ENCODE results near the gene RNF208. TPM values are rescaled to one million over a fixed set of nuclear protein-coding genes. Genes with fewer than 3 reads are reported as not detected.

The RNF208 gene
- total and polyA plus RNA-seq, 10 of the 15 experiments (the other 5 are each of a cell fraction or from before 2014, with no cell fraction given), result 0.06 to 10.7 (median 0.77) TPM

DNA sequence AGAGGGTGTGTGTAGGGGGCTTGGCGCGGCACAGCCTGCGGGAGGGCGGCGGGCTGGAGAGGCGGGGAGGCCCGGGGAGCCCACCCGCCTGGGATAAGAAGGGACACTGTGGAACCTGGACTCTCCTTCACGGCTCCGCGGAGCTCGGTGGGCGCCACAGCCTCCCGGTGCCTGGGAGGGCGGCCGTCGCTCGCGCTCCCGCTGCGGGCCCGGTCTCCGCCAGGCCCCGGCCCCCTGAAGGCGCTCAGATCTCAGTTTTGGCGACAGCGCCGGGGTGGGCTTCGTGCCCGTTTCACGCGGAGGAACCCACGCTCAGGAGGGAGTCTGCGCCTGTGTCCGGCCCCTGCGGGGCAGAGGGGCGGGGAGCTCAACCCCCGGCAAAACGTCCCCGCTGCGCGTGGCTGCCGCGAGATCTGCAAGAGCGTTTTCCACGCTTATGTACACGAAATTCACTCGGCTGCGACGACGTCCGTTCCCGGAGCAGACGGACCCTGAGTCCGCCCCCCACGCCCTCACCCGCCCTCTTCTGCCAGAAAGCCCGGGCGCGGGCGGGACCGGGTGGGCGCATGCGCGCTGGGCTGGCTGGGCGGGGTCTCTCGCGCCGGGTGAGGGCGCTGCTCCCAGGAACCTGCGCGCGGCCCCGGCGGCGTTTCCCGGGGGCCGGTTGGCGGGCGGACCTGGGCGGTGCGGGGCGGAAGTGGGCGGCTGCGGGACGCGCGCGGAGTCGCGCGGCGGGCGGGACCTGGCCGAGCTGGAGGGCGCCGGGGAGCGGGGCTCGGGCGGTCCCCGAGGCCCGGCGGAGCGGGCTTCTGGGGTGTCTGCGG, 32.8 kb upstream of the RNF208 start, which contains the start of gene NELFB (continued):
- TF ChIP-seq, protein P1, sequence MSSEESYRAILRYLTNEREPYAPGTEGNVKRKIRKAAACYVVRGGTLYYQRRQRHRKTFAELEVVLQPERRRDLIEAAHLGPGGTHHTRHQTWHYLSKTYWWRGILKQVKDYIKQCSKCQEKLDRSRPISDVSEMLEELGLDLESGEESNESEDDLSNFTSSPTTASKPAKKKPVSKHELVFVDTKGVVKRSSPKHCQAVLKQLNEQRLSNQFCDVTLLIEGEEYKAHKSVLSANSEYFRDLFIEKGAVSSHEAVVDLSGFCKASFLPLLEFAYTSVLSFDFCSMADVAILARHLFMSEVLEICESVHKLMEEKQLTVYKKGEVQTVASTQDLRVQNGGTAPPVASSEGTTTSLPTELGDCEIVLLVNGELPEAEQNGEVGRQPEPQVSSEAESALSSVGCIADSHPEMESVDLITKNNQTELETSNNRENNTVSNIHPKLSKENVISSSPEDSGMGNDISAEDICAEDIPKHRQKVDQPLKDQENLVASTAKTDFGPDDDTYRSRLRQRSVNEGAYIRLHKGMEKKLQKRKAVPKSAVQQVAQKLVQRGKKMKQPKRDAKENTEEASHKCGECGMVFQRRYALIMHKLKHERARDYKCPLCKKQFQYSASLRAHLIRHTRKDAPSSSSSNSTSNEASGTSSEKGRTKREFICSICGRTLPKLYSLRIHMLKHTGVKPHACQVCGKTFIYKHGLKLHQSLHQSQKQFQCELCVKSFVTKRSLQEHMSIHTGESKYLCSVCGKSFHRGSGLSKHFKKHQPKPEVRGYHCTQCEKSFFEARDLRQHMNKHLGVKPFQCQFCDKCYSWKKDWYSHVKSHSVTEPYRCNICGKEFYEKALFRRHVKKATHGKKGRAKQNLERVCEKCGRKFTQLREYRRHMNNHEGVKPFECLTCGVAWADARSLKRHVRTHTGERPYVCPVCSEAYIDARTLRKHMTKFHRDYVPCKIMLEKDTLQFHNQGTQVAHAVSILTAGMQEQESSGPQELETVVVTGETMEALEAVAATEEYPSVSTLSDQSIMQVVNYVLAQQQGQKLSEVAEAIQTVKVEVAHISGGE (CRISPR knock-in tag; IDR thresholded peaks at IDR 0.05), result peak; percentile 97
- TF ChIP-seq EGR1 (IDR thresholded peaks at IDR 0.05; ENCODE audit: borderline replicate concordance in 1 of 2, low read depth in 2 of 2, low read length in 2 of 2), result peak in 1 of 2 experiments; percentile 81; a peak in 2 of 3 replicates
- no peak for TF ChIP-seq CREM (IDR thresholded peaks at IDR 0.05; ENCODE audit: low read depth)
- peak; percentile 37; the same call in 1 of the 2 replicates for TF ChIP-seq NRF1 (conservative IDR thresholded peaks at IDR 0.05; ENCODE audit: low read depth, low read length)
- TF ChIP-seq, protein P2, sequence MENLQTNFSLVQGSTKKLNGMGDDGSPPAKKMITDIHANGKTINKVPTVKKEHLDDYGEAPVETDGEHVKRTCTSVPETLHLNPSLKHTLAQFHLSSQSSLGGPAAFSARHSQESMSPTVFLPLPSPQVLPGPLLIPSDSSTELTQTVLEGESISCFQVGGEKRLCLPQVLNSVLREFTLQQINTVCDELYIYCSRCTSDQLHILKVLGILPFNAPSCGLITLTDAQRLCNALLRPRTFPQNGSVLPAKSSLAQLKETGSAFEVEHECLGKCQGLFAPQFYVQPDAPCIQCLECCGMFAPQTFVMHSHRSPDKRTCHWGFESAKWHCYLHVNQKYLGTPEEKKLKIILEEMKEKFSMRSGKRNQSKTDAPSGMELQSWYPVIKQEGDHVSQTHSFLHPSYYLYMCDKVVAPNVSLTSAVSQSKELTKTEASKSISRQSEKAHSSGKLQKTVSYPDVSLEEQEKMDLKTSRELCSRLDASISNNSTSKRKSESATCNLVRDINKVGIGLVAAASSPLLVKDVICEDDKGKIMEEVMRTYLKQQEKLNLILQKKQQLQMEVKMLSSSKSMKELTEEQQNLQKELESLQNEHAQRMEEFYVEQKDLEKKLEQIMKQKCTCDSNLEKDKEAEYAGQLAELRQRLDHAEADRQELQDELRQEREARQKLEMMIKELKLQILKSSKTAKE (IDR thresholded peaks at IDR 0.05; ENCODE audit: low read depth, poor library complexity, severe bottlenecking), result no peak
- TF ChIP-seq, protein P3, sequence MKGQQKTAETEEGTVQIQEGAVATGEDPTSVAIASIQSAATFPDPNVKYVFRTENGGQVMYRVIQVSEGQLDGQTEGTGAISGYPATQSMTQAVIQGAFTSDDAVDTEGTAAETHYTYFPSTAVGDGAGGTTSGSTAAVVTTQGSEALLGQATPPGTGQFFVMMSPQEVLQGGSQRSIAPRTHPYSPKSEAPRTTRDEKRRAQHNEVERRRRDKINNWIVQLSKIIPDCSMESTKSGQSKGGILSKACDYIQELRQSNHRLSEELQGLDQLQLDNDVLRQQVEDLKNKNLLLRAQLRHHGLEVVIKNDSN (IDR thresholded peaks at IDR 0.05; ENCODE audit: borderline replicate concordance, extremely low read length, insufficient read depth, low read depth, low read length), result peak; percentile 15
- TF ChIP-seq ZNF217 (IDR thresholded peaks at IDR 0.05), result peak; percentile 73; the same call in 1 of the 2 replicates
- no peak for TF ChIP-seq WRNIP1 (IDR thresholded peaks at IDR 0.05; ENCODE audit: borderline replicate concordance, low read depth, low read length)
- no peak for TF ChIP-seq EZH2 (IDR thresholded peaks at IDR 0.05; ENCODE audit: borderline replicate concordance, control insufficient read depth, low read depth, low read length)
- no peak for TF ChIP-seq YBX1 (IDR thresholded peaks at IDR 0.05)
- TF ChIP-seq, protein P4, sequence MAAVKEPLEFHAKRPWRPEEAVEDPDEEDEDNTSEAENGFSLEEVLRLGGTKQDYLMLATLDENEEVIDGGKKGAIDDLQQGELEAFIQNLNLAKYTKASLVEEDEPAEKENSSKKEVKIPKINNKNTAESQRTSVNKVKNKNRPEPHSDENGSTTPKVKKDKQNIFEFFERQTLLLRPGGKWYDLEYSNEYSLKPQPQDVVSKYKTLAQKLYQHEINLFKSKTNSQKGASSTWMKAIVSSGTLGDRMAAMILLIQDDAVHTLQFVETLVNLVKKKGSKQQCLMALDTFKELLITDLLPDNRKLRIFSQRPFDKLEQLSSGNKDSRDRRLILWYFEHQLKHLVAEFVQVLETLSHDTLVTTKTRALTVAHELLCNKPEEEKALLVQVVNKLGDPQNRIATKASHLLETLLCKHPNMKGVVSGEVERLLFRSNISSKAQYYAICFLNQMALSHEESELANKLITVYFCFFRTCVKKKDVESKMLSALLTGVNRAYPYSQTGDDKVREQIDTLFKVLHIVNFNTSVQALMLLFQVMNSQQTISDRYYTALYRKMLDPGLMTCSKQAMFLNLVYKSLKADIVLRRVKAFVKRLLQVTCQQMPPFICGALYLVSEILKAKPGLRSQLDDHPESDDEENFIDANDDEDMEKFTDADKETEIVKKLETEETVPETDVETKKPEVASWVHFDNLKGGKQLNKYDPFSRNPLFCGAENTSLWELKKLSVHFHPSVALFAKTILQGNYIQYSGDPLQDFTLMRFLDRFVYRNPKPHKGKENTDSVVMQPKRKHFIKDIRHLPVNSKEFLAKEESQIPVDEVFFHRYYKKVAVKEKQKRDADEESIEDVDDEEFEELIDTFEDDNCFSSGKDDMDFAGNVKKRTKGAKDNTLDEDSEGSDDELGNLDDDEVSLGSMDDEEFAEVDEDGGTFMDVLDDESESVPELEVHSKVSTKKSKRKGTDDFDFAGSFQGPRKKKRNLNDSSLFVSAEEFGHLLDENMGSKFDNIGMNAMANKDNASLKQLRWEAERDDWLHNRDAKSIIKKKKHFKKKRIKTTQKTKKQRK (IDR thresholded peaks at IDR 0.05; ENCODE audit: low read depth, low read length), result no peak
- TF ChIP-seq SREBF1 (IDR thresholded peaks at IDR 0.05; ENCODE audit: low read length), result 0 out of 2 replicates have a peak, but pooled peaks have one; percentile 37
- no peak for TF ChIP-seq TARDBP (IDR thresholded peaks at IDR 0.05; ENCODE audit: borderline replicate concordance)
- TF ChIP-seq, protein P5, sequence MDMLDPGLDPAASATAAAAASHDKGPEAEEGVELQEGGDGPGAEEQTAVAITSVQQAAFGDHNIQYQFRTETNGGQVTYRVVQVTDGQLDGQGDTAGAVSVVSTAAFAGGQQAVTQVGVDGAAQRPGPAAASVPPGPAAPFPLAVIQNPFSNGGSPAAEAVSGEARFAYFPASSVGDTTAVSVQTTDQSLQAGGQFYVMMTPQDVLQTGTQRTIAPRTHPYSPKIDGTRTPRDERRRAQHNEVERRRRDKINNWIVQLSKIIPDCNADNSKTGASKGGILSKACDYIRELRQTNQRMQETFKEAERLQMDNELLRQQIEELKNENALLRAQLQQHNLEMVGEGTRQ (IDR thresholded peaks at IDR 0.05; ENCODE audit: borderline replicate concordance, low read depth, low read length), result no peak
